HEK293T (cell line): ENCODE results near the gene NCBP1.
A peak's percentile ranks its signal among the peaks of the same experiment; 100 is the strongest.
"Not testable (repeated sequence)": the region's sequence is repeated elsewhere in the genome, so short reads cannot be mapped to it uniquely, and the experiment has no call there.

ENCODE experiments used
- CTCF ChIA-PET: fragments of 350-600 bp; formaldehyde crosslinking; extraction: SDS; loops from one replicate; lab custom pipeline; 2021; ENCODE audit warnings: antibody characterized with exemption, inconsistent platforms; lab: Yijun Ruan, JAX
- POLR2A ChIA-PET: fragments of 350-600 bp; formaldehyde crosslinking; extraction: SDS; loops from one replicate; lab custom pipeline; 2020; ENCODE audit warnings: antibody characterized with exemption, inconsistent platforms; lab: Yijun Ruan, JAX
- DNase-seq: peaks from one replicate; pipeline ENCODE4 v3.0.0; 2012; ENCODE audit warnings: mixed read lengths; ENCODE audit errors: extremely low spot score
- ARNT ChIP-seq: fragments of 450-650 bp; IDR thresholded peaks from 2 replicates; pipeline ENCODE4 v1.6.1; 2017; ENCODE audit warnings: mild to moderate bottlenecking
- BHLHE40 ChIP-seq: fragments of 450-650 bp; IDR thresholded peaks from 2 replicates; pipeline ENCODE4 v1.6.1; 2016; ENCODE audit warnings: mild to moderate bottlenecking, moderate library complexity, borderline replicate concordance
- CTBP1 ChIP-seq: fragments of 450-650 bp; IDR thresholded peaks from 2 replicates; pipeline ENCODE4 v1.6.1; 2016; ENCODE audit warnings: borderline replicate concordance
- ELF4 ChIP-seq: fragments of 450-650 bp; IDR thresholded peaks from 2 replicates; pipeline ENCODE4 v1.6.1; 2017; ENCODE audit warnings: antibody characterized with exemption
- FOXA1 ChIP-seq: fragments of 450-650 bp; IDR thresholded peaks from 2 replicates; pipeline ENCODE4 v1.6.1; 2016; ENCODE audit warnings: mild to moderate bottlenecking
- FOXK2 ChIP-seq: fragments of 450-650 bp; IDR thresholded peaks from 2 replicates; pipeline ENCODE4 v1.6.1; 2016; ENCODE audit warnings: mild to moderate bottlenecking
- FOXM1 ChIP-seq: fragments of 450-650 bp; IDR thresholded peaks from 2 replicates; pipeline ENCODE4 v1.6.1; 2017; ENCODE audit warnings: mild to moderate bottlenecking, borderline replicate concordance
- HDGF ChIP-seq: fragments of 450-650 bp; IDR thresholded peaks from 2 replicates; pipeline ENCODE4 v1.6.1; 2017; ENCODE audit warnings: antibody characterized with exemption, borderline replicate concordance
- L3MBTL2 ChIP-seq: fragments of 450-650 bp; conservative IDR thresholded peaks from 2 replicates; pipeline ENCODE4 v1.6.1; 2016; ENCODE audit warnings: mild to moderate bottlenecking
- LEF1 ChIP-seq: fragments of 450-650 bp; IDR thresholded peaks from 2 replicates; pipeline ENCODE4 v1.6.1; 2017; ENCODE audit warnings: mild to moderate bottlenecking, borderline replicate concordance
- NFRKB ChIP-seq: fragments of 450-650 bp; IDR thresholded peaks from 2 replicates; pipeline ENCODE4 v1.6.1; 2016; ENCODE audit warnings: mild to moderate bottlenecking, moderate library complexity
- SP1 ChIP-seq: fragments of 450-650 bp; IDR thresholded peaks from 2 replicates; pipeline ENCODE4 v1.6.1; 2017
- SUZ12 ChIP-seq: fragments of 450-650 bp; IDR thresholded peaks from 2 replicates; pipeline ENCODE4 v1.6.1; 2016; ENCODE audit warnings: mild to moderate bottlenecking
- TARDBP ChIP-seq: fragments of 450-650 bp; IDR thresholded peaks from 2 replicates; pipeline ENCODE4 v1.6.1; 2016
- ZNF384 ChIP-seq: fragments of 450-650 bp; IDR thresholded peaks from 2 replicates; pipeline ENCODE4 v1.6.1; 2016
- TF ChIP-seq, protein P1 (sequence below): fragments of 450-650 bp; IDR thresholded peaks from 2 replicates; pipeline ENCODE4 v1.6.1; 2016

NCBP1 gene

DNA sequence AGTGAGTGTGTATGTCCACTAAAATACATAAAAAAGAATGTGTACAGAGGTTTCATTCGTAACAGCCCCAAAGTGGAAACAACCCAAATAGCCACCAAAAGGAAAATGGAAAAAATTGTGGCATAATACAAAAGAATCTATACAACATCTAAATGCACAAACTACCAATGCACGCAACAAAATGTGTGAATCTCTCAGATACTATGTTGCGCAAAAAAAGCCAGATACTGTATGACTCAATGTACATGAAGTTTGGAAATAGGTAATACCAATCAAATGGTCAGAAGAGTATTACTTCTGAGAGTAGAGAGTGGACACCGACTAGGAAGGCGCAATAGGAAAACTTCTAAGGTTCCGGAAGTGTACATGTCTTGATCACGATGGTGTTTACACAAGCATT lies 61.1 kb downstream of the NCBP1 start:
- no peak for DNase-seq
- no peak for TF ChIP-seq SUZ12
- TF ChIP-seq HDGF: no peak
- ChIA-PET POLR2A (no interaction called here), CTCF (no interaction called here)

DNA sequence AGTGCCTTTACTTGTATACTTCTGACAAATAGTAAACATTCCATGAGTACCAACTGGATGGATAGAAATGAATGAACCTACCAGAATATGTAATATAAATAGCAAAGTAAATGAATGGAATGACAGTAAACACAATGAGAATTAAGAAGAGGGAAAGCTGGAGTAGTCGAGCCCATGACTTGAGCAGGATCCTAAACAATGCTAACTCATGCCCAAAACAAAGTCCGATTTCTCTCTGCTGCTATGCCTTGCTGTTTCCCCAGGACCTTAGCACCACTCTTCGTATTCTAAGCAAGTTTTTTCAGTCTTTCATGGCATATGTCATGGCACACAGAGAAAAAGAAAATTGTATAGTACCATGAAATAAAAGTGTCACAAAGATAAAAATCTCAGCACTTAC lies 61.8 kb downstream of the NCBP1 start:
- TF ChIP-seq SUZ12: no peak
- no peak for TF ChIP-seq FOXM1
- TF ChIP-seq NFRKB: no peak
- no peak for TF ChIP-seq CTBP1
- TF ChIP-seq ARNT: no peak
- TF ChIP-seq HDGF: no peak
- no peak for TF ChIP-seq FOXK2
- TF ChIP-seq ZNF384: no peak
- TF ChIP-seq LEF1: no peak
- no peak for TF ChIP-seq TARDBP
- TF ChIP-seq BHLHE40: no peak
- TF ChIP-seq L3MBTL2: no peak
- no peak for TF ChIP-seq FOXA1
- TF ChIP-seq ELF4: no peak
- DNase-seq: no peak
- POLR2A ChIA-PET: interaction anchor here (1.1 to 2.9 kb wide), 3 partner anchors 10 to 63 kb away, joined by 3 to 14 read pairs (median 11); partner anchors contain the start of genes NCBP1 and TSTD2
- CTCF ChIA-PET: no interaction called here

DNA sequence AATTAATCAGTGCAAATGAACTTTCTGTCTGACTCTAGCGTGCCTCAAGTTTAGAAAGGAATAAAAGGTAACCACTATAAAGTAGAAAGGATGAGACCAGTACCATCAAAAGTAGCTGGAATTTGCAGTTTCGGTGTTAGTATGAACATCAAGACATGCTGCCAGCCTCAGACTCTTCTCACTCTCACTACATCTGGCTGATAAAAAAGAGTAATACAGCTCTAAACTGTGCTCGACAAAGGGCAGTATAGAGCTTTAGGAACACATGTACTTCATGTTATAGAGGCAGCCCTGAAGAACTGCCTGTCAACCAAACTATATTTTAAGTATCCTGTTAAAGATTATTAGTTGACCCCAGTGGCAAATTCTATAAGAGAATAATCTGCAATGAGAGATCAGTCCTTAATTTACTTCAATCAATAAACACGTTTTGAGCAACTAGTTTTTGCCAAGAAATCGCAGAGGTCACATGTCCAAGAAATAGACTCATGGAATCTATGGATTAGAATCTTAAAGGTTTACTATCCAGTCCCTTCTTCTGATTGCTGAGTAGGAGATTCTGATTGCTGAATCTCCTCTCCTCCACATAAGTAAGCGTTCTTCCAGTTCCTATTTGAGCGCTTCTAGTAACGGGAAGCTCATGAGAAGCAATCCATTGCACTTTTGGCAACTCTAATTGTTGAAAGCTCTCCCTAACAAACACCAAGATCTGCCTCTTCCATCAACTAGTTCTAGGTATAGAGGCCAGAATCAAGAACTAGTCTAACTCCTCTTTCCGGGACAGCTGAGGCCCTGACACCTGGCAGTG lies 62.6 kb downstream of the NCBP1 start:
- ChIA-PET POLR2A (interaction anchor here (0.8 to 2.9 kb wide), 8 partner anchors 10 to 226 kb away, joined by 3 to 14 read pairs (median 4); partner anchors contain the start of genes NCBP1, TRMO and TSTD2), CTCF (interaction anchor here (0.7 kb wide), 1 partner anchor 10 kb away, joined by 3 read pairs; no protein-coding TSS in a partner anchor)
- no peak for DNase-seq
- TF ChIP-seq BHLHE40 (no peak), FOXA1 (no peak), TARDBP (no peak), ZNF384 (no peak), L3MBTL2 (no peak), LEF1 (no peak), CTBP1 (no peak), NFRKB (no peak), ARNT (no peak), FOXK2 (no peak), ELF4 (no peak), SUZ12 (no peak), HDGF (no peak), FOXM1 (no peak), SP1 (no peak)
- TF ChIP-seq, protein P1, sequence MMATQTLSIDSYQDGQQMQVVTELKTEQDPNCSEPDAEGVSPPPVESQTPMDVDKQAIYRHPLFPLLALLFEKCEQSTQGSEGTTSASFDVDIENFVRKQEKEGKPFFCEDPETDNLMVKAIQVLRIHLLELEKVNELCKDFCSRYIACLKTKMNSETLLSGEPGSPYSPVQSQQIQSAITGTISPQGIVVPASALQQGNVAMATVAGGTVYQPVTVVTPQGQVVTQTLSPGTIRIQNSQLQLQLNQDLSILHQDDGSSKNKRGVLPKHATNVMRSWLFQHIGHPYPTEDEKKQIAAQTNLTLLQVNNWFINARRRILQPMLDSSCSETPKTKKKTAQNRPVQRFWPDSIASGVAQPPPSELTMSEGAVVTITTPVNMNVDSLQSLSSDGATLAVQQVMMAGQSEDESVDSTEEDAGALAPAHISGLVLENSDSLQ: no peak

DNA sequence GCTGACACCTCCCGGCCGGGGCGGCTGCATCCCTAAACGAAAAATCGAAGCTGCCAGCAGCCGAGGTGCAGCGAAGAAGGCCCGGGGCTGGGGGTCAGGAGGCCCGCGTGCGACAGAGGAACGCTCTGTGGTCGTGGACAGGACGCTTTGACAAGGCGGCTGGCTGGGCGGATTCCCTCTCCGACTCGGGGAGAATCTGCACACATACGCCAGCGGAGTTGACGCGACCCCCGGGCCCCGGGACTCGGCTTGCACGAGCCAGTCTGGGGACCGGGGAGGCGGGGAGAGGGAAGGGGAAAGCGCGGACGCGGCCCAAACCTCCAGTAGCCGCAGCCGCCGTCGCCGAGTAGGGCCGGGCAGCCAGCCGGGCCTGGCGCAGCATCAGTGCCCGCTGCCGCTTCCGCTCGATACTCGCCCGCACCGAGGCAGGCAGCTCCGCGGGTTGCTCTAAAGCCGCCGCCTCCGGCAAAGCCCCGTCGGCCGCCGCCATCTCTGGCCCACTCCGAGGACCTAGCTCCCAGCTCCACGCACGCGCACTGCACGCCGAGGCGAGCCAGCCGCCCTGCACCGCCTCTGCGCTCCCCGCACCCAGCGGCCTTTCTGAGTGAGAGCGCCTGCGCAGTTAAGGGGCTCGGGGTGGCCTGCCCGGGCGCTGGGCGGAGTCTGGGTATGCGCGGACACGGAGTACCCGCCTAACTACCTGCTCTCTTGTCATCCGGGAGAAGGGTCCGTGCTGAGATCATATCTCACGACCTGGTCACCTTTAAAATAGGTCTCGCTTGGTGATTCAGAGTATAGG lies 63.4 kb downstream of the NCBP1 start, which contains the start of gene XPA:
TSS of gene XPA (minus strand) at position 538 of the 799 bp plus-strand sequence. CDS start at position 490, 48 bp downstream.
- TF ChIP-seq, protein P1: no peak
- peak; percentile 33; the same call in 1 of the 2 replicates for TF ChIP-seq ELF4
- POLR2A ChIA-PET: interaction anchor here (0.8 to 2.9 kb wide), 10 partner anchors 9 to 225 kb away, joined by 3 to 14 read pairs (median 4); partner anchors contain the start of genes NCBP1, TRMO and TSTD2
- peak; percentile 99 for DNase-seq
- CTCF ChIA-PET: interaction anchor here (0.7 kb wide), 1 partner anchor 9 kb away, joined by 3 read pairs; no protein-coding TSS in a partner anchor

DNA sequence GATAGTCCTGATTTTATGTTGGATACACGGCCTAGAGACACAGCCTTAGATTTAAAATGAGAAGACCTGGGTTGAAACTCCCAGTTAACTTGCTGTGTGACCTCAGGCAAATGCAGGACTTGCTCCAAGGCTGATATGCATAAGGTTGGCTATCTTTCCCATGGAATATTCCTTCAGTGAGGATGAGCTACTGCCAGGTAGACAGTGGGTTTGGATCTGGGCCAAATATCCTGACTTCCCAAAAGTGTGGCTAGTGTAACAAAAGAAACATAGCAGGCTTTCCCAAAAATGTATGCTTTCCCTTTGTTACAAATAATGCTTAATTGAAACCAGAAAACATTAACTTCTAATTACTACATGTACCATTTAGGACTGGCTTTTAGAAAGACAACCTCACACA lies 64.2 kb downstream of the NCBP1 start:
- CTCF ChIA-PET: no interaction called here
- POLR2A ChIA-PET: interaction anchor here (1.3 to 2.9 kb wide), 3 partner anchors 40 to 63 kb away, joined by 5 to 11 read pairs (median 5); partner anchors contain the start of genes NCBP1 and TSTD2
- TF ChIP-seq FOXK2: no peak
- TF ChIP-seq LEF1: no peak
- no peak for TF ChIP-seq TARDBP
- no peak for TF ChIP-seq SP1
- TF ChIP-seq CTBP1: no peak
- no peak for TF ChIP-seq ZNF384
- TF ChIP-seq, protein P1: no peak
- TF ChIP-seq L3MBTL2: no peak
- DNase-seq: no peak

DNA sequence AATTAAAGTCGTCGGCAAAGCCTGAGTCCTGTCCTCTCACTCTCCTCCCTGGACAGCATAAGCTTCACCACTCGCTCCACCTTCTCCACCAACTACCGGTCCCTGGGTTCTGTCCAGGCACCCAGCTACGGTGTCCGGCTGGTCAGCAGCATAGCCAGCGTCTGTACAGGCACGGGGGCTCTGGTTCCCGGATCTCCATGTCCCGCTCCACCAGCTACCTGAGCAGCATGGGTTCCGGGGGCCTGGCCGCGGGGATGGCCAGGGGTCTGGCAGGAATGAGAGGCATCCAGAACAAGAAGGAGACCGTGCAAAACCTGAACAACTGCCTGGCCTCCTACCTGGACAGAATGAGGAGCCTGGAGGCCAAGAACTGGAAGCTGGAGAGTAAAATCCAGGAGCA lies 65.2 kb downstream of the NCBP1 start:
- ChIA-PET CTCF (no interaction called here), POLR2A (no interaction called here)
- DNase-seq: no peak
- TF ChIP-seq SP1 (no peak), TARDBP (no peak), FOXM1 (no peak), NFRKB (no peak), HDGF (no peak), L3MBTL2 (no peak), BHLHE40 (no peak), LEF1 (no peak), SUZ12 (no peak), CTBP1 (no peak), ARNT (no peak), ELF4 (no peak), FOXK2 (no peak), ZNF384 (no peak), FOXA1 (no peak)
- TF ChIP-seq, protein P1: no peak

DNA sequence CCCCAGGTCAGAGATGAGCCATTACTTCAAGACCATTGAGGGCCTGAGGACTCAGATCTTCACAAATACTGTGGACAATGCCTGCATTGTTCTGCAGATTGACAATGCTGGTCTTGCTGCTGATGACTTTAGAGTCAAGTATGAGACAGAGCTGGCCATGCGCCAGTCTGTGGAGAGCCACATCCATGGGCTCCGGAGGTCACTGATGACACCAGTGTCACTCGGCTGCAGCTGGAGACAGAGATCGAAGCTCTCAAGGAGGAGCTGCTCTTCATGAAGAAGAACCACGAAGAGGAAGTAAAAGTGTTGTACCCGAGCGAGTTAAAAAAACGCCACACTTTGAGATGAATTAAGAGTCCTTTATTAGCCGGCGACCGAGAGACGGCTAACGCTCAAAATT lies 65.7 kb downstream of the NCBP1 start:
- POLR2A ChIA-PET, DNase-seq, CTCF ChIA-PET: not testable (repeated sequence)

DNA sequence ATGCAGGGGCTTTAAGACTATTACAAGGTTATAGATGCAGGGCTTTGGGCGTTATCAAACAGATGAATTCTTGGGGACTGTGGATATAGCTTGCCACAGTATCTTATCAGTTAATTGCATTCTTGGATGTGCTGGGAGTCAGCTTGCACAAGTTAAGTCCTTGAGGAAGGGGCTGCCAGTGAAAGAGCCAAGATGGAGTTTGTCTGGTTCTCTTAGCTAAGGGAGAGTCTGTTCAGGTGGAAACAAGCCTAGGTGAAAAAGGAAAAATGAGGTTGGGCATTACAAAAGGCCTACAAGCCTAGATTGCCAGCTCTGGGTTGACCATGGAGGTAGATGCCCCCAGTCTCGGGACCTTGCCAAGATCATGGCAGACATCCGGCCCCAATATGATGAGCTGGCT lies 66.2 kb downstream of the NCBP1 start:
- CTCF ChIA-PET: interaction anchor here (1.4 kb wide), 1 partner anchor 201 kb away, joined by 5 read pairs; no protein-coding TSS in a partner anchor
- POLR2A ChIA-PET, DNase-seq: not testable (repeated sequence)
